Kidney epithelial cell (primary cell): ENCODE measurements around the gene CDCP2. TPM values are rescaled to one million over a fixed set of nuclear protein-coding genes. Genes with fewer than 3 reads are reported as not detected.

ENCODE experiments used
- DNase-seq: peaks from one replicate; pipeline ENCODE4 v3.0.0-alpha.2; 2010; ENCODE audit warnings: low read depth
- H3K27me3 ChIP-seq: 2 replicates; pipeline ENCODE4 v1.6.0; 2011; ENCODE audit warnings: low read length; ENCODE audit not compliant: control insufficient read depth, insufficient read depth
- H3K36me3 ChIP-seq: 2 replicates; pipeline ENCODE4 v1.5.1; 2011; ENCODE audit warnings: low read length; ENCODE audit not compliant: control insufficient read depth, insufficient read depth
- H3K4me3 ChIP-seq: 2 replicates; pipeline ENCODE4 v1.5.1; 2011; ENCODE audit warnings: low read depth, mild to moderate bottlenecking, control low read depth, low read length
- CTCF ChIP-seq: IDR thresholded peaks from 2 replicates; pipeline ENCODE4 v1.5.1; 2011; ENCODE audit warnings: mild to moderate bottlenecking, moderate library complexity, low read length, control low read depth, inconsistent platforms; ENCODE audit not compliant: insufficient read depth, poor library complexity, severe bottlenecking
- total RNA-seq: library from RNA; depleted of rRNA; stranded (reverse); fragments of >200 nt; gene quantifications from 2 replicates; pipeline ENCODE4 v1.2.3, GENCODE V29; 2015

The CDCP2 gene
- total RNA-seq, 1 donor from 2014 or later: not detected

GRCh38 chr1:54134295-54134694, 18.5 kb downstream of the CDCP2 start:
- no peak for TF ChIP-seq CTCF
- DNase-seq: no peak
- Histone ChIP-seq H3K4me3 (no peak overlapping the region), H3K36me3 (no peaks in the 10 kb centered on the region), H3K27me3 (no peaks in the 10 kb centered on the region)

GRCh38 chr1:54132495-54132894, 20.3 kb downstream of the CDCP2 start:
- no peak for DNase-seq

GRCh38 chr1:54131419-54131818, 21.4 kb downstream of the CDCP2 start:
- peaks cover 3% of the 10 kb centered on the region for H3K27me3 ChIP-seq
- no peak for DNase-seq
- no peak overlapping the region for H3K4me3 ChIP-seq
- no peak for TF ChIP-seq CTCF
- H3K36me3 ChIP-seq: no peaks in the 10 kb centered on the region

More at GRCh38 chr1:54132495-54132894, 20.3 kb downstream of the CDCP2 start:
- no peak overlapping the region for H3K4me3 ChIP-seq
- no peak for TF ChIP-seq CTCF
- H3K27me3 ChIP-seq: peaks cover 3% of the 10 kb centered on the region
- no peaks in the 10 kb centered on the region for H3K36me3 ChIP-seq

GRCh38 chr1:54129858-54130257, 22.9 kb downstream of the CDCP2 start:
- no peak for DNase-seq
- Histone ChIP-seq H3K27me3 (peaks cover 3% of the 10 kb centered on the region), H3K36me3 (no peaks in the 10 kb centered on the region), H3K4me3 (no peak overlapping the region)
- no peak for TF ChIP-seq CTCF

GRCh38 chr1:54127594-54128300, 25.1 kb downstream of the CDCP2 start:
- no peaks in the 10 kb centered on the region for H3K36me3 ChIP-seq
- no peak for TF ChIP-seq CTCF
- no peak for DNase-seq

GRCh38 chr1:54126271-54126815, 26.5 kb downstream of the CDCP2 start:
- no peak for DNase-seq
- Histone ChIP-seq H3K27me3 (peaks cover 8% of the 10 kb centered on the region), H3K4me3 (no peak overlapping the region), H3K36me3 (no peaks in the 10 kb centered on the region)
- no peak for TF ChIP-seq CTCF

More at GRCh38 chr1:54127594-54128300, 25.1 kb downstream of the CDCP2 start:
- no peak overlapping the region for H3K4me3 ChIP-seq
- H3K27me3 ChIP-seq: peaks cover 3% of the 10 kb centered on the region
